CD4-positive, alpha-beta T cell treated with Interleukin-17A for 4 hours (primary cell): ENCODE measurements around the gene OR3A1.
"Not testable (repeated sequence)": the region's sequence is repeated elsewhere in the genome, so short reads cannot be mapped to it uniquely, and the experiment has no call there.

Experiments
- DNase-seq: peaks from one replicate; pipeline ENCODE4 v3.0.0-alpha.2; 2020; ENCODE audit warnings: mixed read lengths

The OR3A1 gene

DNA sequence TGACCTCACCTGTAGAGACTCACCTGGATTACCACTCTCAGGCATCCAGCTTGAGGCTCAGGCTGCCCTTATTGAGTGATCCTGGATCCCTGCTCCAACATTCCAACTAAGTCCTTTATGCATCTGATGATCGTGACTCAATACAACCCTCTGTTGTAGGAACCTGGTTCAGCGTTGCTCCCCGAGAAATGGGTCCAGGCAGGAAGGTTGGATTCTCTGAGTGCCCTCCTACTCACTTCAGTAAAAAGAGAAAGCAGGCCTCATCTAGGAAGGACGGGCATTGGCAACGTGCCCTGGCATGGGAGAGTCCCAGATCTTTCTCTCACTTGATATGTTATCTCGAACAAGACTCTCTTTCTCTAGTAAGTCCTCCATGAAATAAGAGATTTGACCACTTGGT lies at the start of gene OR3A1:
TSS of gene OR3A1 (minus strand) at position 101 of the 400 bp plus-strand sequence. CDS start 5,778 bp downstream, outside the sequence.
- no peak for DNase-seq

DNA sequence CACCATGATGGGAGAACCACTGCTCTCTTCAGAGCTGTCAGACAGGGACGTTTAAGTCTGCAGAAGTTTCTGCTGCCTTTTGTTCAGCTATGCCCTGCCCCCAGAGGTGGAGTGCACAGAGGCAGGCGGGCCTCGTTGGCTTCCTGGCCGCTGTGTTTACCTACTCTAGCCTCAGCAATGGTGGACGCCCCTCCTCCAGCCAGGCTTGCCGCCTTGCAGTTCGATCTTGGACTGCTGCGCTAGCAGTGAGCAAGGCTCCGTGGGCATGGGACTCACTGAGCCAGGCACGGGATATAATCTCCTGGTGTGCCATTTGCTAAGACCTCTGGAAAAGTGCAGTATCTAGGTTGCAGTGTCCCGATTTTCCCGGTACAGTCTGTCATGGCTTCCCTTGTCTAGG lies 44.6 kb upstream of the OR3A1 start:
- not testable (repeated sequence) for DNase-seq

DNA sequence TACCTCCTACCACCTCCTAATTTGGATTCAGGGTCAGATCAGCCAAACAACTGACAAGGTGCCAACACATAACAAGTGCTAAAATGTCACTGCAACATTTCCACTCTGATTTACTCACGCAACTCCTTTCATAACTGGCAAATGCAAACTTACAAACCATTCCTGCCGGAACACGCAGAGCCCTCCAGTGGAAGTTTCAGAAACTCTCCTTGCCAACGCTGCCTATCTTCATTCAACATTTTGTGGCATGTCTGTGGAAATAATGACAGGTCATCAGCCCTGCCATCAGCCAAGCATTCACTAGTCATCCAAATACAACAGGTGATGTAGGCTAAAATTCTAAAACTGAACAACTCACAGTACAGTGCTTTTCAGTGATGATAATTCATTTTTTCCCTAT lies 37.7 kb upstream of the OR3A1 start:
- no peak for DNase-seq

GRCh38 chr17:3318336-3318735 lies 20.2 kb upstream of the OR3A1 start:
- DNase-seq, result no peak

- no peak for DNase-seq
These were observed 18.7 kb upstream of the OR3A1 start for GRCh38 chr17:3316836-3317235.

- DNase-seq, result no peak
These were observed 10.4 kb upstream of the OR3A1 start for GRCh38 chr17:3308603-3309002.

DNA sequence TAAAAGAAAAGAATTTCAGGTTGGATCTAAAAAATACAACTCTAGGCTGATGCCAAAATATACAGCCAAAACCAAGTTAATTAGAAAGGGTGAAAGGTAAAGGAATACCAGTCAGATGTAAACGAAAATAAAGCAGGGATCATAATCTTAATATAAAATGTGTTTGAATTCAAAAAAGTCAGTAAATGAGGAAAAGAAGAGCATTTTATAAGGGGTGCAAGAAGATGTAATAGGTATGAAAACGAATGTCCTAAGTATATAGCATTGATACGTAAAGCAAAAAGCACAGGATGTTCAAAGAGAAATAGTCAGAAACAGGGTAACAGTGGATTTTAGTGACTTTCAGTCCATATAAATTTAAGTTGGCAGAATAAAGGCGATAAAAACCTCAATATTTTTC lies 2.5 kb downstream of the OR3A1 start:
- DNase-seq, result no peak

DNA sequence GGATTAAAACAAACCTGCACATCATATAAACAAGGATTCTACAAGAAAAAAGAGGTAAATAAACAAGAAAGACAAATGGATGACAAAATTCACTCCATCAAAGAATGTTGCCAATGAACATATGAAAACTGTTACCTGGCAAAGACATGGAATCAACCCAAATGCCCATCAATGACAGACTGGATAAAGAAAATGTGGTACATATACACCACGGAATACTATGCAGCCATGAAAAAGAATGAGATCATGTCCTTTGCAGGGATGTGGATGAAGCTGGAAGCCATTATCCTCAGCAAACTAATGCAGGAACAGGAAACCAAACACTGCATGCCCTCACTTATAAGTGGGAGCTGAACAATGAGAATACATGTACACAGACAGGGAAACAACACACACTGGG lies 4.6 kb downstream of the OR3A1 start:
- DNase-seq, result not testable (repeated sequence)

DNA sequence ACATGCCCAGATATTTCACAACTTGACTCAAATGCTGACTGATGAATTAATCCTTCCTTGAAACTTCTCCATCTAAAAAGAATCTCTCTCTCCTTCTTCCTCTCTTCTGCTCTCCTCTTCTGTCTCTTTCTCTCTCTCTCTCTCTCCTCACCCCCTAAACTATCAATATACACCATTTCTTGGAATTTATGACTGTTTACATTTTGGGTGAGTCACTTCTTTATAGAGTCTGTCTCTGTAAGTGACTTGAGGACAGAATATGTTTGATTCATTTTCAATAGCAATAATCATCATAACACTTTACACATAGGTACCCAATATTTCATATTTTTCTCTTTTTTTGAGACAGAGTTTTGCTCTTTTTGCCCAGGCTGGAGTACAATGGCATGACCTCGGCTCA lies 15.3 kb downstream of the OR3A1 start:
- DNase-seq, result no peak

DNA sequence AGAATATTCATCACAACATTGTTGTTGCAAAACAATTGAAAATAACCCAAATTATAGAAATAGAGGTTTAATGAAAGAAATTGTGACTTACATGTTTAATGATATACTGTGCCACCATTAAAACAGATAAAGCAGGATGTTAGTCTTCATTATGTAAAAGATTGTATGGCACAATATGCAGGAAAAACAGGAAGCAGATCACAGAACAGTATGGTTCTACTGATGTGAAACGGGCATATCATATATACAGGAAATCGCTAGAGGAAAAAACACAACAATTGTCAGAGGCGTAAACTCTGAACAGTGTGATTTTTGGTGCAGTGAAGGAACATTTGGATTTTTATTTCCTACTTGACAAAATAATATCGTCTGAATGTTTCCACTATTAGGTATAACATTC lies 22.0 kb downstream of the OR3A1 start:
- no peak for DNase-seq

- DNase-seq, result no peak
These were observed 26.9 kb downstream of the OR3A1 start for GRCh38 chr17:3271072-3271848.

GRCh38 chr17:3260600-3260999 lies 37.6 kb downstream of the OR3A1 start:
- DNase-seq, result no peak

DNA sequence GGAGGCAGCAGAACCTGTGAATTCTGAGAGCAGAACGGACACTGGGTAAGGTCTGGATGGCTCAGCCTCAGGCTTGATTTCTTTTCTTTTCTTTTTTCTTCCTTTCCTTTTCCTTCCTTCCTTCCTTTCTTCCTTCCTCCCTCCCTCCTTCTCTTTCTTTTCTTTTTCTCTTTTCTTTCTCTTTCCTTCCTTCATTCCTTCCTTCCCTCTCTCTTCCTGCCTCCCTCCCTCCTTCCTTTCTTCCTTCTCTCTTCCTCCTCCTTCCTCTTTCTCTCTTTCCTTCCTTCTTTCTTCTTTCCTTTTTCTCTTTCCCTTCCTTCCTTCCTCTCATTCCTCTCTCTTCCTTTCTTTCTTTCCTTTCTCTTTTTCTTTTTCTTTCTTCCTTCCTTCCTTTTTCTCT lies 38.0 kb downstream of the OR3A1 start:
- DNase-seq, result no peak

DNA sequence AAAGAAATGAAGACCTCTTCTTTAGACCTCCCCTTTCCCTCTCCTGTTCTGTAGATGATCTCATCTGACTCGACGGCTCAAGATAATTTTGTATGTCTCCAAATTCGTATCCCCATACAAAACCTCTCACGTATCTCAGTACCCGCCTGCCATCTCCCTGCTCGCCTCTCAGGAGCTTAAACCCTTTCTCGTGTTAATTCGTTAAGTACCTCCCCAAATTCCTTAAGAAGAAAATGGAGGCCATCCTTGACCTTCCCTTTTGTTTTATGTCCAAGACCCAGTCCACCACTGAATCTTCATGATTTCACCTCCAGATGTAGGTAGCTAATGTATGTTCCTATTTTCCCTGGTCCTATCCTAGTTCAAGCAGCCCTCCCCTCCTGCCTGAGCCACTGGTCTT lies 41.6 kb downstream of the OR3A1 start:
- no peak for DNase-seq

DNA sequence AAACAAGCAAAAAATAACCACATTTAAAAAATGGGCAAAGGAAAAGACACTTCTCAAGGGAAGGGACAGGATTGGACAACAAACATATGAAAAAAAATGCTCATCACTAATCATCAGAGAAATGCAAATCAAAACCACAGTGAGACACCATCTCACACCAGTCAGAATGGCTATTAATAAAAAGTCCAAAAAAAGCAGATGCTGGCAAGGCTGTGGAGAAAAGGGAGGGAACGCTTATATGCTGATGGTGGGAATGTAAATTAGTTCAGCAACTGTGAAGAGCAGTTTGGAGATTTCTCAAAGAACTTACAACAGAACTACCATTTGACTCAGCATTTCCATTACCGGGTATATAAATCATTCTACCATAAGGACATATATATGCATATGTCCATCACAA lies 49.1 kb downstream of the OR3A1 start:
- not testable (repeated sequence) for DNase-seq

DNA sequence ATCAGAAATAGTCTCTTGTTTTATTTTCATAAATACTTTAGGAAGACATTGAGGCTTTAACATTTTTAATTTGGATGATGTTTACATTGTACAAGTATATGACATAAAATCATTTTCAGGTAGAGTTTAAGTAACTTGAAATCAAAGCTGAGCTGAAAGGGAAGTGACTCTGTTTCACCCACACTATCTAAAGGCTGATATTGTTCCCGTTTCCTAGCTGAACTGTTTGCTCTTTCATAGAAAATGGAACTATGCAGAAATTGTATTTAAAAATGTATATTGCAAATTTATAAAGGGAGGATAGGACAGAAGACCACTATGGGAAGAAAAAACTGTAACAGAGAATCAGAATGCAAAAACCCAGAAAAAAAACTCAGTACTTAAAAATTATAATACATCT lies 53.3 kb downstream of the OR3A1 start:
- DNase-seq, result not testable (repeated sequence)

- not testable (repeated sequence) for DNase-seq
These were observed 57.1 kb downstream of the OR3A1 start for GRCh38 chr17:3241044-3241443.
